ENCODE results near the gene TNFRSF14.

TNFRSF14 gene

GRCh38 chr1:2593251-2593878 is 37.2 kb downstream of the TNFRSF14 start:
- no peaks in the 10 kb centered on the region for H3K27me3 ChIP-seq (ENCODE audit: insufficient read depth, poor library complexity, severe bottlenecking)
- TF ChIP-seq REST (IDR thresholded peaks at IDR 0.05; ENCODE audit: insufficient replicate concordance, low read depth) (no peak), SPI1 (IDR thresholded peaks at IDR 0.05; ENCODE audit: borderline replicate concordance, low read depth) (no peak), GABPA (IDR thresholded peaks at IDR 0.05; ENCODE audit: low read depth) (no peak), CTCF (IDR thresholded peaks at IDR 0.05; ENCODE audit: insufficient read depth, low read length) (no peak), POLR2AphosphoS5 (IDR thresholded peaks at IDR 0.05; ENCODE audit: low read depth) (no peak)
- DNase-seq (ENCODE audit: low read depth in 1 of 2, low spot score in 1 of 2): no peak
- H3K27ac ChIP-seq (replicated peaks): no peak overlapping the region
- H3K4me3 ChIP-seq (replicated peaks; ENCODE audit: insufficient read depth, low read length): no peak overlapping the region

GRCh38 chr1:2594001-2594640 is 38.0 kb downstream of the TNFRSF14 start:
- Histone ChIP-seq H3K4me3 (replicated peaks; ENCODE audit: insufficient read depth, low read length) (no peak overlapping the region), H3K27me3 (ENCODE audit: insufficient read depth, poor library complexity, severe bottlenecking) (no peaks in the 10 kb centered on the region), H3K27ac (replicated peaks) (no peak overlapping the region)
- TF ChIP-seq POLR2AphosphoS5 (IDR thresholded peaks at IDR 0.05; ENCODE audit: low read depth) (no peak), SPI1 (IDR thresholded peaks at IDR 0.05; ENCODE audit: borderline replicate concordance, low read depth) (no peak), GABPA (IDR thresholded peaks at IDR 0.05; ENCODE audit: low read depth) (no peak), CTCF (IDR thresholded peaks at IDR 0.05; ENCODE audit: insufficient read depth, low read length) (no peak), REST (IDR thresholded peaks at IDR 0.05; ENCODE audit: insufficient replicate concordance, low read depth) (no peak)
- DNase-seq (ENCODE audit: low read depth in 1 of 2, low spot score in 1 of 2): no peak

- Histone ChIP-seq H3K27me3 (ENCODE audit: insufficient read depth, poor library complexity, severe bottlenecking) (no peaks in the 10 kb centered on the region), H3K4me3 (replicated peaks; ENCODE audit: insufficient read depth, low read length) (no peak overlapping the region), H3K27ac (replicated peaks) (no peak overlapping the region)
- TF ChIP-seq POLR2AphosphoS5 (IDR thresholded peaks at IDR 0.05; ENCODE audit: low read depth): no peak
- TF ChIP-seq GABPA (IDR thresholded peaks at IDR 0.05; ENCODE audit: low read depth): no peak
- DNase-seq (ENCODE audit: low read depth in 1 of 2, low spot score in 1 of 2): no peak
Observed at GRCh38 chr1:2594641-2595131, 38.5 kb downstream of the TNFRSF14 start.

- H3K4me3 ChIP-seq (replicated peaks; ENCODE audit: insufficient read depth, low read length): no peak overlapping the region
- no peak for DNase-seq (ENCODE audit: low read depth in 1 of 2, low spot score in 1 of 2)
- H3K27ac ChIP-seq (replicated peaks): no peak overlapping the region
- no peaks in the 10 kb centered on the region for H3K27me3 ChIP-seq (ENCODE audit: insufficient read depth, poor library complexity, severe bottlenecking)
- no peak for TF ChIP-seq GABPA (IDR thresholded peaks at IDR 0.05; ENCODE audit: low read depth)
- TF ChIP-seq POLR2AphosphoS5 (IDR thresholded peaks at IDR 0.05; ENCODE audit: low read depth): no peak
- TF ChIP-seq REST (IDR thresholded peaks at IDR 0.05; ENCODE audit: insufficient replicate concordance, low read depth): no peak
- TF ChIP-seq SPI1 (IDR thresholded peaks at IDR 0.05; ENCODE audit: borderline replicate concordance, low read depth): no peak
- no peak for TF ChIP-seq CTCF (IDR thresholded peaks at IDR 0.05; ENCODE audit: insufficient read depth, low read length)
Observed at GRCh38 chr1:2595261-2595811, 39.2 kb downstream of the TNFRSF14 start.

Measured in HL-60 (cell line).